HepG2 (cell line): ENCODE results near the gene LRRC32. TPM values are rescaled to one million over a fixed set of nuclear protein-coding genes. Genes with fewer than 3 reads are reported as not detected.
"Not testable (repeated sequence)": the region's sequence is repeated elsewhere in the genome, so short reads cannot be mapped to it uniquely, and the experiment has no call there.

Experiments used
- ATAC-seq: fragments of 200-7000 bp; cut with Tn5 transposase; 3 replicates; pipeline ENCODE4 v1.9.1; 2020; ENCODE audit warnings: mild to moderate bottlenecking, moderate library complexity
- BruUV-seq: library from RNA; stranded (reverse); fragments of 400-500 nt; replicated peaks from 2 replicates; lab custom pipeline; 2021; lab: Mats Ljungman, UMichigan
- CTCF ChIA-PET: fragments of 300-600 bp; formaldehyde crosslinking; extraction: SDS; loops from one replicate; lab custom pipeline; 2021; ENCODE audit warnings: low total read pairs, inconsistent platforms, low intra/inter-chr PET ratio; lab: Yijun Ruan, JAX
- POLR2A ChIA-PET: fragments of 350-600 bp; sonication (Branson Sonifier 250); formaldehyde crosslinking; loops from one replicate; lab custom pipeline; 2020; ENCODE audit warnings: antibody characterized with exemption, inconsistent platforms; lab: Yijun Ruan, JAX
- DNase-seq: peaks from one replicate; pipeline ENCODE4 v3.0.0-alpha.2; 2015; ENCODE audit warnings: low spot score
- FAIRE-seq: peaks from 3 replicates; lab custom pipeline; 2011; peaks lifted over from hg19 to GRCh38; lab: Jason Lieb, UNC
- H2AFZ ChIP-seq: one replicate; pipeline ENCODE4 v1.6.1; 2011; ENCODE audit warnings: low read length, inconsistent platforms
- H3K27ac ChIP-seq: fragments of 300-600 bp; 3 replicates; pipeline ENCODE4 v1.8.0; 2011; ENCODE audit warnings: mixed run types, mild to moderate bottlenecking, mixed read lengths, low read length, inconsistent platforms; ENCODE audit not compliant: insufficient read depth; ENCODE audit errors: extremely low read length
- H3K27me3 ChIP-seq, 2 experiments: fragments of 200-600 bp in 1 of 2; 2 replicates in 1 of 2; 3 replicates in 1 of 2; pipeline versions ENCODE4 v1.6.0 to v1.8.0; 2011; ENCODE audit warnings: low read length in 2 of 2, mild to moderate bottlenecking in 2 of 2, moderate library complexity in 2 of 2, inconsistent platforms in 1 of 2; ENCODE audit not compliant: insufficient read depth in 2 of 2, control insufficient read depth in 1 of 2
- H3K36me3 ChIP-seq, 2 experiments: fragments of 200-600 bp in 1 of 2; replicated peaks in 1 of 2; 2 replicates in 1 of 2; 3 replicates in 1 of 2; pipeline versions ENCODE4 v1.5.1 to v1.8.0; 2011; ENCODE audit warnings: low read length in 2 of 2, inconsistent platforms in 1 of 2; ENCODE audit not compliant: insufficient read depth in 2 of 2, control insufficient read depth in 1 of 2
- H3K4me1 ChIP-seq: 2 replicates; pipeline ENCODE4 v1.5.1; 2012; ENCODE audit warnings: low read length, inconsistent platforms; ENCODE audit not compliant: insufficient read depth
- H3K4me2 ChIP-seq: 2 replicates; pipeline ENCODE4 v1.6.0; 2011; ENCODE audit warnings: low read depth, low read length, inconsistent platforms
- H3K4me3 ChIP-seq, 3 experiments: fragments of 200-600 bp in 1 of 3; sonication (generic), shearing (Covaris generic) in 1 of 3; replicated peaks in 1 of 3; 2 replicates each; pipeline ENCODE4 v1.5.1; 2011 to 2016; ENCODE audit warnings: low read length in 3 of 3, inconsistent platforms in 2 of 3, low read depth in 2 of 3, mild to moderate bottlenecking in 2 of 3, control low read depth in 1 of 3, mixed read lengths in 1 of 3; ENCODE audit not compliant: insufficient read depth in 1 of 3
- H3K79me2 ChIP-seq: one replicate; pipeline ENCODE4 v1.6.1; 2011; ENCODE audit warnings: low read length, inconsistent platforms; ENCODE audit not compliant: insufficient read depth
- H3K9ac ChIP-seq: 2 replicates; pipeline ENCODE4 v1.6.0; 2011; ENCODE audit warnings: mild to moderate bottlenecking, low read depth, low read length, inconsistent platforms; ENCODE audit not compliant: insufficient read depth
- H3K9me3 ChIP-seq: 2 replicates; pipeline ENCODE4 v1.5.1; 2012; ENCODE audit warnings: mild to moderate bottlenecking, low read length
- H4K20me1 ChIP-seq: 2 replicates; pipeline ENCODE4 v1.6.0; 2011; ENCODE audit warnings: inconsistent platforms, mild to moderate bottlenecking, low read length, moderate library complexity; ENCODE audit not compliant: insufficient read depth
- HNRNPH1 ChIP-seq: fragments of 200-400 bp; formaldehyde crosslinking; optimal IDR thresholded peaks from 2 replicates; pipeline ENCODE3; 2017; ENCODE audit warnings: mild to moderate bottlenecking, low read depth, low read length
- MYC ChIP-seq: sonication (generic); formaldehyde crosslinking; IDR thresholded peaks from 2 replicates; pipeline ENCODE4 v1.9.0; 2021; ENCODE audit warnings: missing genetic modification reagents, borderline replicate concordance
- ZNF235 ChIP-seq: sonication (generic); formaldehyde crosslinking; IDR thresholded peaks from 2 replicates; pipeline ENCODE4 v1.8.1; 2023; ENCODE audit warnings: mild to moderate bottlenecking, missing genetic modification reagents, borderline replicate concordance
- ZNF350 ChIP-seq: sonication (generic); formaldehyde crosslinking; IDR thresholded peaks from 2 replicates; pipeline ENCODE4 v1.4.0; 2020; ENCODE audit warnings: mild to moderate bottlenecking, low read depth, missing genetic modification reagents, borderline replicate concordance
- ZNF629 ChIP-seq: sonication (generic); formaldehyde crosslinking; conservative IDR thresholded peaks from 2 replicates; pipeline ENCODE4 v1.5.0; 2020; ENCODE audit warnings: missing genetic modification reagents
- WGBS: methylation state at CpG from one replicate; pipeline ENCODE4 v1.1.6; 2017; ENCODE audit warnings: low lambda C conversion rate; 5-methylcytosine and 5-hydroxymethylcytosine counted together
- in situ Hi-C: cut with HindIII; loops from 2 replicates; pipeline ENCODE4 v1.10.0; 2017; ENCODE audit warnings: low pct_unique_long_range_greater_than_20kb; ENCODE audit not compliant: extremely low pct_ligation_motif_present
- intact Hi-C: fragments of 100-400 bp; cut with micrococcal nuclease; formaldehyde crosslinking; loops from one replicate; pipeline ENCODE4 v1.10.0; 2022; ENCODE audit not compliant: unreplicated experiment
- polyA plus RNA-seq, 8 experiments: library from polyadenylated mRNA; depleted of rRNA in 3 of 8; stranded (reverse) in 7 of 8; unstranded in 1 of 8; fragments of >200 nt; fragmentation: Illumina TruSeq in 4 of 8; extraction: Trizol in 4 of 8; gene quantifications; 2 replicates each; pipeline versions ENCODE4 v1.2.1 to v1.2.3, GENCODE V29; 2011 to 2016; ENCODE audit warnings: low read depth in 4 of 8, missing spikeins in 1 of 8, mixed read lengths in 1 of 8; ENCODE audit not compliant: insufficient read depth in 1 of 8
- total RNA-seq, 5 experiments: library from RNA; depleted of rRNA; stranded (reverse); fragments of >200 nt; fragmentation: Illumina TruSeq; extraction: Trizol; gene quantifications; 2 replicates each; pipeline ENCODE4 v1.2.3, GENCODE V29; 2016; ENCODE audit warnings: low read depth in 1 of 5

The LRRC32 gene
- total and polyA plus RNA-seq, 2 of the 13 experiments (the other 11 are each of a cell fraction or from before 2014, with no cell fraction given) = 0.07 TPM; not detected in 1

- Histone ChIP-seq H3K4me1 (no peaks in the 10 kb centered on the region), H3K9me3 (no peaks in the 10 kb centered on the region), H3K4me2 (no peak overlapping the region), H3K27ac (no peak overlapping the region), H4K20me1 (no peaks in the 10 kb centered on the region), H3K36me3 (no peaks in the 10 kb centered on the region), H3K4me3 (no peak overlapping the region), H3K27me3 (peaks cover 0 to 11% of the 10 kb centered on the region in 2 experiments; a peak in 1 of 5 replicates), H3K79me2 (no peaks in the 10 kb centered on the region), H3K9ac (no peak overlapping the region), H2AFZ (no peak overlapping the region)
- POLR2A ChIA-PET = no interaction called here
- CTCF ChIA-PET = no interaction called here
- ATAC-seq (no peak), FAIRE-seq (no peak), DNase-seq (no peak)
- 25% methylated on average over 4 of the region's 8 CpGs for WGBS
- no peak for TF ChIP-seq ZNF629
- TF ChIP-seq MYC (CRISPR knock-in tag) = no peak
- TF ChIP-seq ZNF235 (CRISPR knock-in tag) = no peak
- TF ChIP-seq ZNF350 (CRISPR knock-in tag) = no peak
- TF ChIP-seq HNRNPH1 = no peak
- no TSS peak for BruUV-seq
- in situ Hi-C loops (no loop called here), intact Hi-C loops (no loop called here)
Measured at GRCh38 chr11:76609736-76610370, 60.7 kb downstream of the LRRC32 start.

GRCh38 chr11:76608879-76609460 is 61.6 kb downstream of the LRRC32 start:
- H3K9ac ChIP-seq, BruUV-seq, H3K27ac ChIP-seq, DNase-seq, intact Hi-C loops, H3K27me3 ChIP-seq, H3K9me3 ChIP-seq, ATAC-seq, H4K20me1 ChIP-seq, H3K36me3 ChIP-seq, H3K4me2 ChIP-seq, CTCF ChIA-PET, H3K4me1 ChIP-seq, H2AFZ ChIP-seq, in situ Hi-C loops, POLR2A ChIA-PET, FAIRE-seq, H3K79me2 ChIP-seq, H3K4me3 ChIP-seq: not testable (repeated sequence)
- WGBS = no CpG with 5 or more reads among the region's 27 CpGs
